HG02571 (cell line): ENCODE data around the gene LSAMP.

ENCODE experiments used
- ATAC-seq: cut with Tn5 transposase; IDR thresholded peaks from one replicate; pipeline ENCODE4 v1.9.1; 2021; ENCODE audit warnings: mild to moderate bottlenecking, moderate library complexity; ENCODE audit not compliant: unreplicated experiment

The LSAMP gene

DNA sequence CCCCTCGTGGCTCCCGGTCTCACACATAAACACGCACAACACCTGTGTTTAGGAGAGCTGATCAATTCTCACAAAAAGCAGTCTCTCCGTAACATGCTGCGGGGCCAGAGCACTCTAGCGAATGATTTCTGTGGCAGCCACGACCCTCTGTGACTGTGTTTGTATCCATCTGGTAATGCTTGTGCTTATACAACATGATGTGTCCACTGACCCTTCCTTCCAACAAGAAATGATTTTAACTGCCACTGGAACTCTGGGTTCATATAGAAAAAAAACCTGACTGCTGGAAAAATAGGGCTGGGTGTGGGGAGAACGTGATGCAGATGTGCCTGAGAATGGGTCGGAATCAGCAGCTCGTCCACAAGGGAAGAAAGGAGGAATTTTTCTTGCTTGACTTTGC is 411.8 kb downstream of the LSAMP start:
- ATAC-seq, result no peak

- no peak for ATAC-seq
Observed at GRCh38 chr3:116032176-116032575, 413.1 kb downstream of the LSAMP start.

GRCh38 chr3:116030131-116030850 is 415.0 kb downstream of the LSAMP start:
- no peak for ATAC-seq

DNA sequence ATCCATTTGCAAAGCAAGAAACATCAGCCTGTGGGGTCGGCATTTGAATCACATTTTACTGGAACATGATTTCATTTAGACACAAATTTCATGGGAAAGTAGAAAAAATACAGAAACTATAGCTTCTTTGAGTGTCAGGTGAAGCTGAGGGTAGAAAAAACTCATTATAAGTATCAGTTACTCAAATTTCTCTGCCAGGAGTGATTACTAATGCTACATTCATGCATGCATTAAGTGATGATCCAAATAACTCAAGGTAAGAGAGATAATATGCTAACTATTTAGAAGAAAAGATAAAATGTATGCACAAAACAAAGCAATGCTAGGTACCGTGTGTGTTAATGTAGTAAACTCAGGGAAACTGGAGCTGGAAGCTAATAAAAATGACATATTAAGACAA is 416.0 kb downstream of the LSAMP start:
- no peak for ATAC-seq

DNA sequence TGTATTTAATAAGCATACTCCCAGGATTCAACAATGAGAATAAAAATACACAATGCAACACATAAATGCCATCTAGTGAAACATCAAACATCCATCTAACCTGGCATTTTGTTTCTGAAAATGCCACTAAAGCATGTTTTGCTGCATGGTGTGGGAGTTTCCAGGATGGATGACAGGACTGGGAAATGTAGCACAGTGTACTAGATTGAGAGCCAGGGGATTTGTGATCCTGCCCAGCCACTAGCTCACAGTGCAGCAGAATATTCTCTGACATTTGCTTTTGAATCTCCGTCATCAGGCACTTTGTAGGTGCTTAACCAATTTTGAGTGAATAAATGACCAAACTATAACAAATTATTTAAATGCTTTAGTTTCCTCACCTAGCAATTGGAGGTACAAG is 417.1 kb downstream of the LSAMP start:
- no peak for ATAC-seq

DNA sequence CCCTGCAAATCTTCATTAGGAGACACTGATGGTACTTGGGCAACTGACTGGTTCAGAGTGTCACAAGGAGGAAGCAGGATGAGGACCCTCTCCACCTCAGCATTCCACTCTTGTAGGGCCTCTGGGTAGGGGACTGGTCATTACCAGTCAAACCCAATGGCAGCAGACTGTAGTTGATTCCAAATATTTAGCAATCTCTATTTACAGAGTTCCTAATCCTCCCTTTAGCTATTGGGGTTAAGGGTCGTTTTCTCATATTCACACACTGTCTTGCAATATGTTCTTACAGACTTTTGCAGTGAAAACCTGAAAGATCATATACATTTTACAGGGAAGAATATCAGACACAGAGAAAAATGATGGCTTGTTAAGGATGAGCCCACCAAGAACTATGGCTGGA is 424.3 kb downstream of the LSAMP start:
- no peak for ATAC-seq

GRCh38 chr3:116020495-116020894 is 424.8 kb downstream of the LSAMP start:
- peak; percentile 80 for ATAC-seq

- no peak for ATAC-seq
Observed at GRCh38 chr3:116019254-116019763, 426.0 kb downstream of the LSAMP start.

DNA sequence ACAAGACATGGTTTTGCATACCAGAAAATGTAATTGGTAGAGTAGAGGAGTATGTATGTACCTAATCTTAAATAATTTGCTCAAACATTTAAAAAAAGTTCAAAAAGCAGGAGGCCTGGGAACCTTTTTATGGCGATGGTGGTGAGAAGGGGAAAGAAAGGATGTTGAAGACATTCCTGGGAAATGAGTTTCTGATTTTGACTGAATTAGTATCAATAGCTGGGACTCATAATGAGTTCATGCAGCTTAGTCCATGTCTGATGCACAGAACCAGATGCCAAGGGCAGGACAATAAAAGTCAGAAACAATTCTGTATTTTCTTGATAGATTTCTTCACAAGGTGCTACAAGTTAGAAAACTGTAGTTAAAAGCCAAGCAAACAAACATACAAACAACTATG is 426.6 kb downstream of the LSAMP start:
- ATAC-seq, result no peak

DNA sequence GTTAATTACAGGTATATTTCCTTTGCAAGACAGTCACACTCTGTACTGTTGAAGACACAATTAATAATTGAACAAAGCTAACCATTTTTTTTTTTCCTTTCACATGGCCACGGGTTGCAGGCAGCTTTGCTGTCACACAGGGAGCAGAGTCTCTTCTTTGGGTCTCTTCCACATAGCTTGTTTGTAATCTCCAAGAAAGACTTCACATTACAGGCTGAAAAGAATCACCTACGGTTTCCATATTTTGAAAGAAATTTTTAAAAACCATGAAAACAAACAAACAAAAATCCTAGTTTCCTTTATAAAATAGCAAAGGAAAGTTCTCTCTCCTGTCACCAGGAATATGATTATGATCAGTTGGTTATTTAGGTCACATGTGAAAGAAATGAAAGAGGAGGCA is 429.4 kb downstream of the LSAMP start:
- no peak for ATAC-seq

GRCh38 chr3:116007000-116007399 is 438.3 kb downstream of the LSAMP start:
- ATAC-seq, result no peak

GRCh38 chr3:116005404-116005803 is 439.9 kb downstream of the LSAMP start:
- no peak for ATAC-seq

DNA sequence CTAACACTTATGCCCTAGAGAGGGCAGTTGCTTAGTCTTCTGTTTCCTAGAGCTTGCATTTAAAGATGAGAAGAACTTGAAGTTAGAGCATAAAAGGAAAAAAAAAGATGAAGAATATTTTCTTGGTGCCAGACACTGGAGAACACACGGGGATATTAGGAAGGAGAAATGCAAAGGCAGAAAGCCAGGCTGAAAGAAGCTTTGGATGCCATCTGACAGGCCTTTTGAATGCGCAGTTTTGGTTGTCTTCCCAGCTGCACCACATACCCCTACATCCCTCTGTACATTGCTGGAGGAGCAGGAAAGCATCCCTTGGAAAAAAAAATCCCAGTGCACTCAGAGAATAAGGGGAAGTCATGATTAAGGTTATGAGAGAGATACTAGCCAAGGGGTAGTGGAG is 443.1 kb downstream of the LSAMP start:
- ATAC-seq, result no peak

GRCh38 chr3:116001151-116001621 is 444.1 kb downstream of the LSAMP start:
- no peak for ATAC-seq

- ATAC-seq, result peak; percentile 87
Observed at GRCh38 chr3:116000311-116000710, 445.0 kb downstream of the LSAMP start.

GRCh38 chr3:115999613-116000012 is 445.7 kb downstream of the LSAMP start:
- no peak for ATAC-seq

GRCh38 chr3:115999001-115999585 is 446.2 kb downstream of the LSAMP start:
- ATAC-seq, result no peak

DNA sequence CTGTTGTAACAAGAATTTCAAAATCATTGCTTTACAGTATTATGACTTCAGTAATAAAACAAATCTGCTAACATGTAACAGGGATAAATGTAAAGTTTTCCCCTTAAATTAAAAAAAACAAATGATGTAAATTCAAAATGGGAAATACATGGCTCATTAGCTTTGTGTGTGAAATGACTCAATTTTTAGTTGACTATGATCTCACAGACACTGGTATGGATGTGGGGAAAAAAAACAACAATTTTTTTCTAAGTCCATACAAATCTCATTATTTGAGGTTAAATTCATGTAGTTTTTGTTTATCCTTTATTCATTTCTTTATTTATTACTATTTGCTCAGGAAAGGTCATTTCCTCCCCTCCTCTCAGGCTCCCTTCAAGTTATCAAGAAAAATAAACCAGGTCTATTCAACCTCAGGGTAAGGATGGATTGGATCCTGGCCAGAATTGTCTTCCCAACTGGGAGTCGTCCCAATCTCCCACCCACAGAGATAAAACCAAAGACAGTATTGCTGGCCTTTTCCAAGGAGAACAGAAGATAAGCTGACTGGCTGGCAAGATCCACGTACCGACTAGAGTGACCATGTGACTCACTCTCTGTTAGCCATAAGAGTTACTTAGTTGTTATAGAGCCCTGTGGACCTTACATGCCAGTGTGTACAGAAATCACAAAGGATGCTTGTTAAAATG is 448.7 kb downstream of the LSAMP start:
- no peak for ATAC-seq

DNA sequence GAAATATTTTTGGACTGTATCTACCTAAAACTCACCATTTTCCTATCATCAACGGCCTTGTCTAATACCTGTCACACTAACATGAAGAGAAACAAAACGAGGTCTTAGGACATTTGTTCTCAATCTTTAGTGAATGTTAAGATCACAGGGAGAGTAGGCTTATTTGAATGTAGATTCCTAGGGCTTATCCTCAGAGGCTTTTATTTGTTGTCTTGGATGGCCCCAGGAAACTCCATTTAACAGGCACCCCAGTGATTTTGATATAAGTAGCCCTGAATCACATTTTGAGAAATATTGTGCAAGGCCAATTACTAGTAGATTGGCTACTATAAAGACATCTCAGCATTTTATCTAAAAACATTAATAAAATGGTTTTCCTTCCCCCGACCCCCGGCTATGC is 454.6 kb downstream of the LSAMP start:
- no peak for ATAC-seq

- no peak for ATAC-seq
Observed at GRCh38 chr3:115989684-115990421, 455.4 kb downstream of the LSAMP start.

DNA sequence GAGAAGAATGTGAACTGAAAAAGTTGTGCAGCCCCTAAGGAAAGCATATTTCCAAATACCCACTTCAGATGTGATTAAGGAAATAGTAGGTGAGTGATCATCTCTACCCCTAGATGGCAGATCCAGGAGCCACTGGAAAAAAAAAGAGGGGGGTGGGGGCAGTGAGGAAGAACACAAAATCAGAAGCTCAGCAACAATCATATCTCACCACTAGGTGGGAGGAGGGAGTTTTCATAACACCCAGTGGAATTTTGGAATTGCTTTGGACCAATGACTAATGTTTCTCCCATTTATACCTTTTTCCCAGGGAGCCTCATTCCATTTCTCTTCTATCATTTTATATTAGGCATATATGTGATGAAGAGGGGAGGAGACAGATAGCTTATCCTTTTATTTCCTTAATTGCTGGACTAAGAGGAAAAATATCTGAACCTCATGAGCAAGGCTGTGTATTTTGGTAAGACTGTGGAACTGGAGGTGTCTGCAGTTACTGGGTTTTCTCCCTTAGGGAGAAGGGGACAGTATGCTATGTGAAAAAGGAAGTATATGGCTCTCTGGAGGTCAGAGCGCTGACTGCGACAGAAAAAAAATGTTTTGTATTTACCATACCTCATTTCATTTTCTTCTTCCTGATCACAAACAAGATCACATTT is 458.6 kb downstream of the LSAMP start:
- no peak for ATAC-seq
